ENCODE results near the gene SRI.

DNA sequence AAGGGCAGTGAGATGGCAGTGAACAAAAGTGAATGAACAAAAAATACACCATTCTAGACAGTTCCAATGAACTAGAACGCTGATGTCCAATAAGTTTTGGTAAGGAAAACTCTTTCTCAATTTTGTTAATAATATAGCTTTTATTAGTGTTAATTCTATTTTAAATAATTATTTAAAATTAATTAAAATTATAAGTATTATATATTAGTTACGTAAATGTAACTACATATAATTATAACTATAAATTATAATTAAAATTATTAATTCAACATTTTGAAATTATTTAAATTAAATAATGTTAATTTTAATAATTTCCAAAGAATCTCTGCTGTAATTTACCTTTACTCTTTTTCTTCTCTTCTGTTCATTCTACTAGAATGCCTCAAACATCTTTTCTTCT lies 5.4 kb downstream of the SRI start:
- TF ChIP-seq, protein P1, sequence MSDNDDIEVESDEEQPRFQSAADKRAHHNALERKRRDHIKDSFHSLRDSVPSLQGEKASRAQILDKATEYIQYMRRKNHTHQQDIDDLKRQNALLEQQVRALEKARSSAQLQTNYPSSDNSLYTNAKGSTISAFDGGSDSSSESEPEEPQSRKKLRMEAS (IDR thresholded peaks at IDR 0.05) = no peak
- TF ChIP-seq, protein P2, sequence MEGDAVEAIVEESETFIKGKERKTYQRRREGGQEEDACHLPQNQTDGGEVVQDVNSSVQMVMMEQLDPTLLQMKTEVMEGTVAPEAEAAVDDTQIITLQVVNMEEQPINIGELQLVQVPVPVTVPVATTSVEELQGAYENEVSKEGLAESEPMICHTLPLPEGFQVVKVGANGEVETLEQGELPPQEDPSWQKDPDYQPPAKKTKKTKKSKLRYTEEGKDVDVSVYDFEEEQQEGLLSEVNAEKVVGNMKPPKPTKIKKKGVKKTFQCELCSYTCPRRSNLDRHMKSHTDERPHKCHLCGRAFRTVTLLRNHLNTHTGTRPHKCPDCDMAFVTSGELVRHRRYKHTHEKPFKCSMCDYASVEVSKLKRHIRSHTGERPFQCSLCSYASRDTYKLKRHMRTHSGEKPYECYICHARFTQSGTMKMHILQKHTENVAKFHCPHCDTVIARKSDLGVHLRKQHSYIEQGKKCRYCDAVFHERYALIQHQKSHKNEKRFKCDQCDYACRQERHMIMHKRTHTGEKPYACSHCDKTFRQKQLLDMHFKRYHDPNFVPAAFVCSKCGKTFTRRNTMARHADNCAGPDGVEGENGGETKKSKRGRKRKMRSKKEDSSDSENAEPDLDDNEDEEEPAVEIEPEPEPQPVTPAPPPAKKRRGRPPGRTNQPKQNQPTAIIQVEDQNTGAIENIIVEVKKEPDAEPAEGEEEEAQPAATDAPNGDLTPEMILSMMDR (IDR thresholded peaks at IDR 0.05; ENCODE audit: low read depth, low read length, missing input control) = no peak
- TF ChIP-seq TAF1 (conservative IDR thresholded peaks at IDR 0.05) (no peak), JUND (IDR thresholded peaks at IDR 0.05) (no peak), YY1 (IDR thresholded peaks at IDR 0.05) (no peak)
